Small intestine (tissue), 7 donors: Measurements from ENCODE around the gene FLRT2. TPM values are rescaled to one million over a fixed set of nuclear protein-coding genes. Genes with fewer than 3 reads are reported as not detected.

Source experiments
- DNase-seq, 2 donors: peaks; one replicate each; pipeline versions ENCODE4 v3.0.0 to v3.0.0-alpha.2; 2013
- FAIRE-seq: peaks from 2 replicates; lab custom pipeline; 2012; peaks lifted over from hg19 to GRCh38; lab: Jason Lieb, UNC
- H3K27ac ChIP-seq, 3 donors: one replicate each; pipeline ENCODE4 v1.5.1; 2013; ENCODE audit warnings: low read length in 2 of 3, mild to moderate bottlenecking in 2 of 3, control low read depth in 1 of 3, inconsistent platforms in 1 of 3, low read depth in 1 of 3, moderate library complexity in 1 of 3
- H3K27me3 ChIP-seq, 3 donors: one replicate each; pipeline ENCODE4 v1.6.1; 2013; ENCODE audit warnings: low read length in 3 of 3, inconsistent platforms in 1 of 3; ENCODE audit not compliant: control insufficient read depth in 3 of 3, insufficient read depth in 3 of 3
- H3K36me3 ChIP-seq, 3 donors: one replicate each; pipeline ENCODE4 v1.6.1; 2013; ENCODE audit warnings: low read length in 3 of 3, inconsistent platforms in 1 of 3, low read depth in 1 of 3, mild to moderate bottlenecking in 1 of 3, moderate library complexity in 1 of 3; ENCODE audit not compliant: control insufficient read depth in 3 of 3, insufficient read depth in 2 of 3
- H3K4me1 ChIP-seq, 3 donors: one replicate each; pipeline ENCODE4 v1.6.1; 2013; ENCODE audit warnings: low read length in 2 of 3, inconsistent platforms in 1 of 3, low read depth in 1 of 3, mild to moderate bottlenecking in 1 of 3, moderate library complexity in 1 of 3; ENCODE audit not compliant: control insufficient read depth in 3 of 3, insufficient read depth in 2 of 3
- H3K4me3 ChIP-seq, 3 donors: one replicate each; pipeline ENCODE4 v1.5.1; 2013; ENCODE audit warnings: low read length in 3 of 3, control low read depth in 1 of 3, inconsistent platforms in 1 of 3, low read depth in 1 of 3, mild to moderate bottlenecking in 1 of 3, moderate library complexity in 1 of 3
- H3K9me3 ChIP-seq, 2 donors: one replicate each; pipeline ENCODE4 v1.6.1; 2013; ENCODE audit warnings: low read depth in 1 of 2, low read length in 1 of 2; ENCODE audit not compliant: control insufficient read depth in 2 of 2, insufficient read depth in 1 of 2
- WGBS, 3 donors: extraction: QIAGEN DNeasy Blood & Tissue Kit; methylation state at CpG; one replicate each; pipeline ENCODE4 v1.1.7; 2013; 5-methylcytosine and 5-hydroxymethylcytosine counted together
- polyA plus RNA-seq, 4 donors: library from polyadenylated mRNA; stranded (reverse) in 3 of 4; unstranded in 1 of 4; fragments of 200-250 nt in 3 of 4; fragments of 120-200 nt in 1 of 4; gene quantifications; one replicate each; pipeline versions ENCODE4 v1.2.1 to v1.2.3, GENCODE V29; 2013
- donor health status: healthy with polysubstance abuse.
- donor health status: control.
- donor health status: control.
- donor health status: Bipolar disorder and iron deficiency.
- donor health status: healthy.

The FLRT2 gene
- polyA plus RNA-seq, 4 donors = under 0.01 to 15.2 (median 2.7) TPM; not detected in 1

DNA sequence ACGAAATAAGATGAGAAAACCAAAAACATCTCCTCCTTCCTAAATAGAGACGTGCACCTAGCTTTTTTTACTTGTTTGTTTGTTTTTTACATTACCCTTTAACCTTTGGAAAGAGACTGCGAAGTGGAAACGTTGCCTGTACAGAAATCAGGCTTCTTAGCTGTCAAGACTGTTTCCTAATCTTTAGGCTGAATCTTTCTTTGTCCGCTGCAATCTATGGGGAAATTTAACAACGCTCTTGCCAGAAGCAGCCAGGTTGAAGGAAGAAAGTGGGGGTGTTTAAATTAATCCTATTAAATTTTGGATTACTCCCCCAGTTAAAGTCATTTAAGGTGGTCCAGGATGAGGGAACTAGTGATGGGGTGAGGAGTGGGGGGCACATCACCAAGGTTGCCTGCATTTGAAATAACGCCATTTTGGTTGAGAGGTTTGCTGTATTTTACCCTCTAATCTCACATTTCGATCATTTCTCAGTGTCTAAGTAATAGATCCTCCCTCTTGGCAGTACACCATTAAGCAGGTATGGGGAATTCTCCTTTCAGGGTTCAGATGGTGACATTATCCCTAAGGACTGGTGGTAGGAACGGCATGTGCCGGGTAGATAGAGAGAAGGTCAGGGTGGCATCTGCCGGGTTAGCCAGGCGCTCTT lies 2.6 kb downstream of the FLRT2 start:
- no peak for DNase-seq
- Histone ChIP-seq H3K27ac (peak overlapping the region in 2 of 3 donors; percentile 29 to 49), H3K4me3 (peak overlapping the region in 1 of 3 donors; percentile 58), H3K27me3 (peaks cover 3 to 67% (median 12%) of the 10 kb centered on the region in 3 donors), H3K4me1 (peaks cover 0 to 30% (median 0%) of the 10 kb centered on the region in 3 donors), H3K36me3 (no peaks in the 10 kb centered on the region), H3K9me3 (peaks cover 0 to 2% of the 10 kb centered on the region in 2 donors)
- FAIRE-seq = no peak
- WGBS, 3 donors = 3 to 12% (median 10%) methylated on average over 12 of the region's 12 CpGs

DNA sequence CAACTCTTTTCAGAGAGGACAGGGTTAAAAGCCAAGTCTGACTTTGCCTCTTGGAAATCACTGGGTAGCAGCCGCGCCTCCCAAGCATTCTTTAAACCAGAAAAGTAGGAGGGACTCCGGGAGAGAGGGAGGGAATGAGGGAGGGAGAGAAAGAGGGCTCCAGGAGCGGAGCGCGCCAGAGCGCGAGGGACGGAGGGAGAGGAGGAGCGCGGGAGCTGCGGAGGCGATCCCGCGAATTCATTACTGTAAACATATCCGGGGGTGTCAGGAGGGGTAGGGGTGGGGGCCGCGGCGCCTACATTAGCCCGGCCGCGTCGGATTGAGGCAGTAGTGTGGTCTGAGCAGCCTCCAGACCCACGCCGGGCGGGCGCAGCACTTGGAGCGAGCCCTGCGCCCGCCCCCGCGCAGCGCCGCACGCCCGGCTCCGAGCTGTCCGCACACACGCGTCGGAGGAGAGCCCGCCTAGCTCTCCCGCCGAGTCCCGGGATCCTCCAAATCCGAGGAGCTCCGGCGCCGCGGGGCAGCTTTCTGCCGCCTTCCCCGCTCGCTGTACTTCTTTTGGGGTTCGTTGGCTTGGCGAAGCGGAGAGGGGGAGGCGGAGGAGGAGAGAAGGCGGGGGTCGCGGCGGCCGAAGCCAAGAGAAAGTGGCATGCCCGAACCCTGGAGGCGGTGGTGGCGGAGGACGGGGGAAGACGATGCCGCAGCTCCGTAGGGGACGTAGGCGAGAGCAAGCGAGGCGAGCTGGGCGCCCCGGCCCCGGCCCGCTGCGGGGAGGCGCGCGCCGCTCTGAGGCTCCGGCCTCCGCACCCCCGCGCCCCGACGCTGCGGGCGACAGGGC lies 3.3 kb downstream of the FLRT2 start:
- FAIRE-seq = no peak
- Histone ChIP-seq H3K4me1 (peaks cover 0 to 30% (median 0%) of the 10 kb centered on the region in 3 donors), H3K27ac (peak overlapping the region in 2 of 3 donors; percentile 29 to 50)

DNA sequence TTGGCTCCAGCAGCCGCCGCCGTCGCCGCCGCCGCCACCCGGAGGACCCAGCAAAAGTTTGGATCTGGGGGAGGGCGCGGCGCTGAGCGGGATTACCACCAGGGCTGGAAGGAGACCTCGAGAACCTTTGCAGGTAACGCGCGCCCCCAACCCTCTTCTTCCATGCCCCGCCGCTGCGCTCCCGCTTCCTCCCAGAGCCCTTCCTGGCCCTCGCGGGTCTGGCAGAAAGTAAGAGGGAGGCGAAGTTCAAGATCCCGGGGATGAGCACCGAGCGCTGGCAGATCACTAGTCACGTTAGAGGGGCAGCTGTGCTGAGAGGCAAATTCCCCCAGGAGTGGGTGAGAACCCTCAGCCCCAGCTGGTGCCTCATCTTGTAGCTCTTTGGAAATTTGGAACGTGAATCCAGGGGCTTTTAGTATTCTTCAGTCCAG lies 3.9 kb downstream of the FLRT2 start:
- WGBS, 3 donors = 1 to 8% (median 8%) methylated on average over 22 to 28 of the region's 28 CpGs
- Histone ChIP-seq H3K27ac (no peak overlapping the region), H3K9me3 (peaks cover 0 to 2% of the 10 kb centered on the region in 2 donors), H3K4me3 (peak overlapping the region in 1 of 3 donors; percentile 58), H3K36me3 (no peaks in the 10 kb centered on the region), H3K27me3 (peaks cover 3 to 65% (median 12%) of the 10 kb centered on the region in 3 donors), H3K4me1 (peaks cover 0 to 27% (median 0%) of the 10 kb centered on the region in 3 donors)
- DNase-seq = peak in 1 of 2 donors; percentile 25
- FAIRE-seq = no peak

More for the DNA sequence above, 3.3 kb downstream of the FLRT2 start:
- 2 to 15% (median 14%) methylated on average over 77 to 90 of the region's 90 CpGs for WGBS, 3 donors
- DNase-seq = peak in 1 of 2 donors; percentile 42
- H3K36me3 ChIP-seq = no peaks in the 10 kb centered on the region
- H3K9me3 ChIP-seq = peaks cover 0 to 2% of the 10 kb centered on the region in 2 donors
- H3K27me3 ChIP-seq = peaks cover 3 to 67% (median 12%) of the 10 kb centered on the region in 3 donors
- peak overlapping the region in 2 of 3 donors; percentile 16 to 58 for H3K4me3 ChIP-seq

DNA sequence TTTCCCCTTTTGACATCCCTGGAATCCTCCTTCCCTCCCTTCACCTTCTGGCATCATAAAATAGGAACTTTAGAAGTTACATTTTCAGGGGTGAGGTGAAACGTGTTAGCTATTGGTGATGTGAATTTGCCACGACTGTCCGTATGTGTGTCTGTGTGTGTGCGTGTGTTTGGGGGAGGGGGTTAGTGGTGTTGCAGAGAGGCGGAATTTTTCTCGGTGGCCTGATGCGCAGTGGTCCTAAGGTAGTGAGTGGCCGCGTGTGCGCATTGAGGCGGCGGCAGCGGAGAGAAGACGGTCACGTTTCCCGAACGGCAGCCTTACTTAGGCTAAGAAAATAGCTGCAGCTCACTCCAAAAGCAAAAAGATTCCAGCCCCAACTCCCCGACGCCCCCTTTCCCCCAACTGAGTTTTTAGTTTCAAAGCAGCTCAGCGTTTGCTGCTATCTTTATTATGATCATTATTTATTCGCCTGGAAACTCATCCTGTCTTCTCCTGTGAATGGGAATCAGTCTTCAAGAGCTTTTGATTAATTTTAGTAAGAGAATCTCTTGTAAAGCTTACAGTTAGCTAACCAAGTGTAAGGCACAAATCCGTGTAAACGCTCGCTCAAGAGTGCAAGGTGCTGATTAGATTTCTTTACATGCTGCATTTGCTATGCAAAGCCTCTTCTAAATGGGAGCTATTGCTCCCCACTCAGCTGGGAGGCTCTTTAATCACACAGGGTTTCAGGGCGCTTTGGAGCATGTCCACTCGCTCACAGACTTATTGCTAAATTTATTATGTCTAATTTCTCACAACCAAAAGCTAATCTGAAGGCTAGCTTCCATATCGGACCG lies 4.7 kb downstream of the FLRT2 start:
- peaks cover 3 to 57% (median 11%) of the 10 kb centered on the region in 3 donors for H3K27me3 ChIP-seq
- FAIRE-seq = no peak
- peak overlapping the region in 1 of 3 donors; percentile 36 for H3K27ac ChIP-seq
- H3K9me3 ChIP-seq = peaks cover 0 to 2% of the 10 kb centered on the region in 2 donors
- H3K4me1 ChIP-seq = peaks cover 0 to 20% (median 0%) of the 10 kb centered on the region in 3 donors
- 13 to 29% (median 23%) methylated on average over 28 of the region's 28 CpGs for WGBS, 3 donors
- DNase-seq = no peak
- no peaks in the 10 kb centered on the region for H3K36me3 ChIP-seq
- peak overlapping the region in 1 of 3 donors; percentile 58 for H3K4me3 ChIP-seq

DNA sequence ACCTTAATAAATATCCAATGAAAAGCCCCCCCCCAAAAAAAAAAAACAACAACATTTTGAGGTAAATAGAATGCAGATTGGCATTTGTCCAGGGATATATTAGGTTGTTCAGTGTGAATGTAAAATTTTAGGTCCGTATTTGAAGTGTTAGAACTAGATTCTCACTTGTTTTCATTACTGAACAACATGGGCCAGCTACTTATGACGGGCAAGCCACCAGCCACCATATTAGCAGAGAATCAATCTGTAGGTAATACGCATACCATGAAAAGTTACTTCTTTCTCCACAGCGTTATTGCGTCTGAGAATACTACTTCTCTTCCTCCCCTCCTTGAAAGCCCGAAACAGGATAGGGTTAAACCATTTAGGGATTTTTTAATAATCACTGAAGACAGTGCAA lies 5.4 kb downstream of the FLRT2 start:
- FAIRE-seq = no peak
- Histone ChIP-seq H3K27me3 (peaks cover 3 to 51% (median 6%) of the 10 kb centered on the region in 3 donors), H3K4me3 (peak overlapping the region in 1 of 3 donors; percentile 58), H3K9me3 (no peaks in the 10 kb centered on the region), H3K27ac (peak overlapping the region in 1 of 3 donors; percentile 36), H3K36me3 (no peaks in the 10 kb centered on the region), H3K4me1 (peaks cover 0 to 14% (median 0%) of the 10 kb centered on the region in 3 donors)
- 64 to 84% (median 73%) methylated on average over 6 of the region's 6 CpGs for WGBS, 3 donors
- DNase-seq = no peak

DNA sequence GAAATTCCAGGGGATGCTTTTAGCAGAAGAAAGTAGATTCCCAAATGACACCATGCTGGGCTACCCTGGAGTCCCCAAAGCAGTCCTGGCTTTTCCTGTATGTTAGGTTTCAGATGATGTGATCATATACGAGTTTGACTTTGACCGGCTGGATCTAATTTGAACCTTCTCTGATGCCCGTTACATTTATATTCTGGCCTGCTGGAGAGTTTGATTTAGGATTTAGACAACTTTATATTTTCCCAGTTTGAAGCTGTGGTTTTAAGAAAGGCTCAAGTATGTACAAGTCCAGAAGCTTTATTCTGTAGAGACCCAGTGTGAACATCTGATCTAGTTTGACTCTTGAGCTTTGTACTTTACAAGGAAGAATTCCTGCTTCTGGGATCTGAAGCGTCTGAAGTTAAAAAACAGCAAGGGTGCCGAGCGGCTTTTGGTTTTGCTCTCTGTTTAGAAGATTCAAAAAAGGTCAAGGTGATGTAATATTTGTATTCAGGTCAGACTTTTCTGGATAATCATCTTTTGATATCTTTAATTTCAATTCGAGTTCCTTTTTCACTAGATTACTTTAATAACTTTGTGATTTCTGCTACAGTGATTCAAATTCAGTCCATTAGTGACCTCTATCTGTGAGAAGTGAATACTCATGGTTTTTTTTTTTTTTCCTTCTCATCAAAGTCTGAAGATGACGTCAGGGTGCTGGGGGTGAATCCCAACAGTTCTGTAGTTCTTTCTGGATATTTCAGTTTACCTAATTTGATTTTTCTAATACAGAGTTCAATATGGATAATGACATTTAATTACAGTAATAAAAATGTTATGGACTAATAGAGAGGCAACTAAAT lies 6.3 kb downstream of the FLRT2 start:
- H3K27ac ChIP-seq = peak overlapping the region in 1 of 3 donors; percentile 58
- H3K4me3 ChIP-seq = peak overlapping the region in 1 of 3 donors; percentile 58
- FAIRE-seq (no peak), DNase-seq (peak in 1 of 2 donors; percentile 48)
- H3K36me3 ChIP-seq = no peaks in the 10 kb centered on the region
- no peaks in the 10 kb centered on the region for H3K9me3 ChIP-seq
- H3K27me3 ChIP-seq = peaks cover 3 to 42% (median 6%) of the 10 kb centered on the region in 3 donors
- H3K4me1 ChIP-seq = peaks cover 0 to 6% (median 0%) of the 10 kb centered on the region in 3 donors
- 23 to 35% (median 34%) methylated on average over 8 of the region's 8 CpGs for WGBS, 3 donors

DNA sequence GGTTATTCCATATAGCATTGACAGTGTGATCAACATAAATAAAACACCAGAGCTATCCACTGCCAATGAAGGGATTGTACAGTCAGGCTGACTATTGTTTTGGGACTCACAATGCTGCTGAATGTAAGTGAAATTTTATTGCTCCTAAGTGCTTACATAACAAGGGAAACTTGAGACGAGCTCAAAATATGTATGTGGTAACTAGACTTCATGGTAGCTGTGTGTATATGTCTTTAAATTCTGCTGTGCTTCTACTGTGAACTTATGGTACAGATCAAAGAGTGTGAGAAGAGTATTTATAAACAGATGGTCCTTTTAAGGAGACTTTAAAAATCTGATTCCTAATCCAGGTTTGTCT lies 6.9 kb downstream of the FLRT2 start:
- DNase-seq = no peak
- Histone ChIP-seq H3K27me3 (peaks cover 3 to 36% (median 4%) of the 10 kb centered on the region in 3 donors), H3K27ac (peak overlapping the region in 1 of 3 donors; percentile 30), H3K4me1 (peaks cover 0 to under 1% (median 0%) of the 10 kb centered on the region in 3 donors), H3K4me3 (no peak overlapping the region), H3K9me3 (no peaks in the 10 kb centered on the region), H3K36me3 (no peaks in the 10 kb centered on the region)
- WGBS, 3 donors = 17 to 31% (median 19%) methylated on average over 1 of the region's 1 CpG
- FAIRE-seq = no peak
